Neuronal stem cell (in vitro differentiated cells): ENCODE data around the gene HLA-DRA.
"Not testable (repeated sequence)": the region's sequence is repeated elsewhere in the genome, so short reads cannot be mapped to it uniquely, and the experiment has no call there.

ENCODE experiments used
- DNase-seq: peaks from one replicate; pipeline ENCODE4 v3.0.0-alpha.2; 2013; ENCODE audit warnings: low spot score
- H2AFZ ChIP-seq: one replicate; pipeline ENCODE4 v1.6.1; 2013; ENCODE audit warnings: mild to moderate bottlenecking, low read length, inconsistent platforms
- H2AK5ac ChIP-seq: 2 replicates; pipeline ENCODE4 v1.6.1; 2013; ENCODE audit warnings: low read depth, mild to moderate bottlenecking, inconsistent platforms, low read length, moderate library complexity, mixed read lengths
- H2BK120ac ChIP-seq: 2 replicates; pipeline ENCODE4 v1.6.1; 2013; ENCODE audit warnings: low read depth, mild to moderate bottlenecking, inconsistent platforms, low read length, moderate library complexity, mixed read lengths
- H2BK12ac ChIP-seq: one replicate; pipeline ENCODE4 v1.6.1; 2013; ENCODE audit warnings: low read length, inconsistent platforms
- H2BK15ac ChIP-seq: 2 replicates; pipeline ENCODE4 v1.6.1; 2013; ENCODE audit warnings: mild to moderate bottlenecking, low read length, inconsistent platforms, mixed read lengths
- H2BK5ac ChIP-seq: one replicate; pipeline ENCODE4 v1.6.1; 2013; ENCODE audit warnings: inconsistent platforms, mild to moderate bottlenecking, low read length, moderate library complexity
- H3K14ac ChIP-seq: one replicate; pipeline ENCODE4 v1.6.1; 2013; ENCODE audit warnings: low read length, inconsistent platforms
- H3K18ac ChIP-seq: 2 replicates; pipeline ENCODE4 v1.6.1; 2013; ENCODE audit warnings: low read length, inconsistent platforms
- H3K23ac ChIP-seq: 2 replicates; pipeline ENCODE4 v1.6.1; 2013; ENCODE audit warnings: low read depth, mild to moderate bottlenecking, mixed read lengths, low read length, inconsistent platforms; ENCODE audit not compliant: poor library complexity
- H3K27ac ChIP-seq: replicated peaks from 3 replicates; pipeline ENCODE4 v1.5.1; 2013; ENCODE audit warnings: low read length, inconsistent platforms
- H3K27me3 ChIP-seq, 3 experiments: 2 replicates each; pipeline ENCODE4 v1.6.1; 2013; ENCODE audit warnings: low read length in 3 of 3, mild to moderate bottlenecking in 2 of 3, inconsistent platforms in 1 of 3, low read depth in 1 of 3, mixed read lengths in 1 of 3, moderate library complexity in 1 of 3; ENCODE audit not compliant: control insufficient read depth in 3 of 3, insufficient read depth in 3 of 3
- H3K36me3 ChIP-seq, 2 donors: replicated peaks in 1 of 2; 2 replicates each; pipeline ENCODE4 v1.6.1; 2013; ENCODE audit warnings: low read length in 2 of 2; ENCODE audit not compliant: control insufficient read depth in 2 of 2, insufficient read depth in 2 of 2
- H3K4ac ChIP-seq: 2 replicates; pipeline ENCODE4 v1.6.1; 2013; ENCODE audit warnings: inconsistent platforms, mild to moderate bottlenecking, low read length, moderate library complexity
- H3K4me1 ChIP-seq, 2 donors: 1 replicate in 1 of 2; 2 replicates in 1 of 2; pipeline ENCODE4 v1.6.1; 2013; ENCODE audit warnings: low read length in 2 of 2, low read depth in 1 of 2; ENCODE audit not compliant: control insufficient read depth in 2 of 2, insufficient read depth in 1 of 2
- H3K4me2 ChIP-seq: one replicate; pipeline ENCODE4 v1.6.1; 2013; ENCODE audit warnings: mild to moderate bottlenecking, low read length, inconsistent platforms; ENCODE audit not compliant: insufficient read depth, poor library complexity, severe bottlenecking
- H3K4me3 ChIP-seq, 2 donors: 2 replicates each; pipeline ENCODE4 v1.5.1; 2013; ENCODE audit warnings: low read length in 2 of 2, mild to moderate bottlenecking in 2 of 2, inconsistent platforms in 1 of 2, moderate library complexity in 1 of 2
- H3K79me1 ChIP-seq: one replicate; pipeline ENCODE4 v1.6.1; 2013; ENCODE audit warnings: low read depth, mild to moderate bottlenecking, inconsistent platforms, low read length, moderate library complexity
- H3K9ac ChIP-seq: one replicate; pipeline ENCODE4 v1.6.1; 2013; ENCODE audit warnings: mild to moderate bottlenecking, low read depth, low read length, inconsistent platforms; ENCODE audit not compliant: poor library complexity
- H3K9me3 ChIP-seq, 2 donors: replicated peaks in 1 of 2; 2 replicates each; pipeline versions ENCODE3 to v1.6.1; 2013; ENCODE audit warnings: low read length in 2 of 2, mild to moderate bottlenecking in 2 of 2, inconsistent platforms in 1 of 2, low read depth in 1 of 2, mixed read lengths in 1 of 2, moderate library complexity in 1 of 2; ENCODE audit not compliant: control insufficient read depth in 2 of 2, insufficient read depth in 1 of 2
- H4K8ac ChIP-seq: one replicate; pipeline ENCODE4 v1.6.1; 2013; ENCODE audit warnings: low read depth, mild to moderate bottlenecking, inconsistent platforms, low read length, moderate library complexity
- H4K91ac ChIP-seq: one replicate; pipeline ENCODE4 v1.6.1; 2013; ENCODE audit warnings: low read length, low read depth, mild to moderate bottlenecking, inconsistent platforms; ENCODE audit not compliant: poor library complexity
- WGBS, 2 donors: extraction: QIAGEN DNeasy Blood & Tissue Kit; methylation state at CpG; one replicate each; pipeline ENCODE4 v1.1.7; 2013; ENCODE audit warnings: missing lambda C conversion rate in 2 of 2, mixed read lengths in 1 of 2; ENCODE audit not compliant: insufficient read length in 2 of 2, insufficient replicate concordance in 1 of 2; ENCODE audit errors: extremely low coverage in 2 of 2; 5-methylcytosine and 5-hydroxymethylcytosine counted together

Gene HLA-DRA

GRCh38 chr6:32431142-32431541 lies 8.5 kb upstream of the HLA-DRA start:
- H3K4ac ChIP-seq, result no peak overlapping the region
- no peak overlapping the region for H2BK12ac ChIP-seq
- H3K27ac ChIP-seq, result no peak overlapping the region
- no peaks in the 10 kb centered on the region for H3K9me3 ChIP-seq
- H3K4me2 ChIP-seq, result no peak overlapping the region
- no CpG with 5 or more reads among the region's 3 CpGs for WGBS, 2 donors
- H3K4me3 ChIP-seq, result no peak overlapping the region
- peaks cover 1% of the 10 kb centered on the region for H3K79me1 ChIP-seq
- no peak overlapping the region for H2BK15ac ChIP-seq
- DNase-seq, result no peak
- no peak overlapping the region for H3K14ac ChIP-seq
- no peak overlapping the region for H2AFZ ChIP-seq
- H3K18ac ChIP-seq, result no peak overlapping the region
- no peak overlapping the region for H2BK120ac ChIP-seq
- H2AK5ac ChIP-seq, result no peak overlapping the region
- H3K23ac ChIP-seq, result no peak overlapping the region
- no peak overlapping the region for H3K9ac ChIP-seq
- no peaks in the 10 kb centered on the region for H3K36me3 ChIP-seq
- no peak overlapping the region for H2BK5ac ChIP-seq
- H3K27me3 ChIP-seq, result peaks cover 0 to 1% (median 0%) of the 10 kb centered on the region in 3 experiments
- no peaks in the 10 kb centered on the region for H3K4me1 ChIP-seq
- no peak overlapping the region for H4K91ac ChIP-seq
- no peak overlapping the region for H4K8ac ChIP-seq

- H2BK15ac ChIP-seq, result no peak overlapping the region
- no peak overlapping the region for H3K18ac ChIP-seq
- DNase-seq, result no peak
- no peak overlapping the region for H3K27ac ChIP-seq
- H3K23ac ChIP-seq, result no peak overlapping the region
- WGBS, 2 donors, result no CpG with 5 or more reads among the region's 1 CpG
- H3K14ac ChIP-seq, result no peak overlapping the region
- no peaks in the 10 kb centered on the region for H3K36me3 ChIP-seq
- H2BK5ac ChIP-seq, result no peak overlapping the region
- H4K91ac ChIP-seq, result no peak overlapping the region
- H3K4me1 ChIP-seq, result no peaks in the 10 kb centered on the region
- peaks cover 1% of the 10 kb centered on the region for H3K79me1 ChIP-seq
- no peak overlapping the region for H2BK120ac ChIP-seq
- no peak overlapping the region for H2BK12ac ChIP-seq
- no peaks in the 10 kb centered on the region for H3K9me3 ChIP-seq
- H3K4me2 ChIP-seq, result no peak overlapping the region
- H3K9ac ChIP-seq, result no peak overlapping the region
- H3K4me3 ChIP-seq, result no peak overlapping the region
- H2AFZ ChIP-seq, result no peak overlapping the region
- no peak overlapping the region for H2AK5ac ChIP-seq
- peaks cover 0 to 1% (median 0%) of the 10 kb centered on the region in 3 experiments for H3K27me3 ChIP-seq
- H4K8ac ChIP-seq, result no peak overlapping the region
- no peak overlapping the region for H3K4ac ChIP-seq
Observed at GRCh38 chr6:32432050-32432450, 7.6 kb upstream of the HLA-DRA start.

- not testable (repeated sequence) for H2BK120ac ChIP-seq, DNase-seq, H2BK15ac ChIP-seq, H2BK5ac ChIP-seq, H3K14ac ChIP-seq, H2BK12ac ChIP-seq, H3K4me3 ChIP-seq, H3K27ac ChIP-seq, H3K9me3 ChIP-seq, H4K91ac ChIP-seq, H3K4me1 ChIP-seq, H3K4ac ChIP-seq, H3K4me2 ChIP-seq, H3K36me3 ChIP-seq, H3K9ac ChIP-seq, H3K23ac ChIP-seq, H2AK5ac ChIP-seq, H2AFZ ChIP-seq, H3K79me1 ChIP-seq, H3K18ac ChIP-seq, H4K8ac ChIP-seq, H3K27me3 ChIP-seq
- WGBS, 2 donors, result no CpG with 5 or more reads among the region's 1 CpG
Observed at GRCh38 chr6:32433950-32434349, 5.7 kb upstream of the HLA-DRA start.

- H3K14ac ChIP-seq, result no peak overlapping the region
- H3K9ac ChIP-seq, result no peak overlapping the region
- no CpG with 5 or more reads among the region's 4 CpGs for WGBS, 2 donors
- no peak overlapping the region for H4K8ac ChIP-seq
- no peak overlapping the region for H4K91ac ChIP-seq
- H3K27me3 ChIP-seq, result no peaks in the 10 kb centered on the region
- H3K9me3 ChIP-seq, result no peaks in the 10 kb centered on the region
- H3K4me2 ChIP-seq, result no peak overlapping the region
- H3K4ac ChIP-seq, result no peak overlapping the region
- DNase-seq, result no peak
- no peaks in the 10 kb centered on the region for H3K36me3 ChIP-seq
- H3K4me1 ChIP-seq, result no peaks in the 10 kb centered on the region
- no peak overlapping the region for H2BK12ac ChIP-seq
- no peak overlapping the region for H2AK5ac ChIP-seq
- no peak overlapping the region for H2BK15ac ChIP-seq
- H3K18ac ChIP-seq, result no peak overlapping the region
- H2BK120ac ChIP-seq, result no peak overlapping the region
- H3K4me3 ChIP-seq, result no peak overlapping the region
- H2AFZ ChIP-seq, result no peak overlapping the region
- H3K27ac ChIP-seq, result no peak overlapping the region
- H3K79me1 ChIP-seq, result no peaks in the 10 kb centered on the region
- no peak overlapping the region for H3K23ac ChIP-seq
- H2BK5ac ChIP-seq, result no peak overlapping the region
Observed at GRCh38 chr6:32436186-32436585, 3.5 kb upstream of the HLA-DRA start.
